HG02798 (cell line): ENCODE measurements around the gene NCAPD2.
"Not testable (repeated sequence)": the region's sequence is repeated elsewhere in the genome, so short reads cannot be mapped to it uniquely, and the experiment has no call there.

Experiments used
- ATAC-seq: cut with Tn5 transposase; IDR thresholded peaks from one replicate; pipeline ENCODE4 v1.9.1; 2021; ENCODE audit warnings: mild to moderate bottlenecking; ENCODE audit not compliant: unreplicated experiment, poor library complexity

NCAPD2 gene

GRCh38 chr12:6530576-6531260 lies 36.8 kb downstream of the NCAPD2 start:
- no peak for ATAC-seq

- no peak for ATAC-seq
Measured at GRCh38 chr12:6532051-6532926, 38.4 kb downstream of the NCAPD2 start.

GRCh38 chr12:6532927-6533652 lies 39.2 kb downstream of the NCAPD2 start:
- peak; percentile 0 for ATAC-seq

GRCh38 chr12:6533653-6533922 lies 39.7 kb downstream of the NCAPD2 start:
- ATAC-seq: no peak

GRCh38 chr12:6533923-6534694 lies 40.2 kb downstream of the NCAPD2 start, which contains the start of gene GAPDH:
Gene GAPDH (plus strand): TSS chr12:6534517. CDS start chr12:6534833, 316 bp downstream.
- ATAC-seq: peak; percentile 66

GRCh38 chr12:6534695-6534944 lies 40.7 kb downstream of the NCAPD2 start:
- no peak for ATAC-seq

GRCh38 chr12:6534945-6535696 lies 41.2 kb downstream of the NCAPD2 start:
- ATAC-seq: peak; percentile 11

GRCh38 chr12:6535697-6535946 lies 41.7 kb downstream of the NCAPD2 start:
- ATAC-seq: no peak

- no peak for ATAC-seq
Measured at GRCh38 chr12:6535960-6536847, 42.3 kb downstream of the NCAPD2 start.

- ATAC-seq: no peak
Measured at GRCh38 chr12:6536894-6537579, 43.1 kb downstream of the NCAPD2 start.

GRCh38 chr12:6537580-6538419 lies 43.9 kb downstream of the NCAPD2 start:
- ATAC-seq: not testable (repeated sequence)

GRCh38 chr12:6538420-6539313 lies 44.8 kb downstream of the NCAPD2 start:
- no peak for ATAC-seq

- ATAC-seq: no peak
Measured at GRCh38 chr12:6539314-6539682, 45.4 kb downstream of the NCAPD2 start.

- ATAC-seq: no peak
Measured at GRCh38 chr12:6539707-6540134, 45.8 kb downstream of the NCAPD2 start.

GRCh38 chr12:6540181-6540877 lies 46.4 kb downstream of the NCAPD2 start:
- ATAC-seq: no peak
